Activated T-cell treated with anti-CD3 and anti-CD28 coated beads, Interleukin-2, amount 50 U/mL, for 48 hours (primary cell): Measurements from ENCODE around the gene GSC.
"Not testable (repeated sequence)": the region's sequence is repeated elsewhere in the genome, so short reads cannot be mapped to it uniquely, and the experiment has no call there.

ENCODE experiments used
- DNase-seq, 2 experiments: peaks; one replicate each; pipeline ENCODE4 v3.0.0-alpha.2; 2020

GSC gene

GRCh38 chr14:94769391-94770250 is at the start of gene GSC:
Gene GSC, minus strand, starts transcription at chr14:94770113. Its CDS starts 98 bp downstream, at chr14:94770015.
- peak; percentile 40 to 54 for DNase-seq

- DNase-seq, result no peak
Observed at GRCh38 chr14:94819531-94819930, 49.6 kb upstream of the GSC start.

GRCh38 chr14:94816113-94816512 is 46.2 kb upstream of the GSC start:
- DNase-seq, result no peak

- DNase-seq, result no peak
Observed at GRCh38 chr14:94805680-94806288, 35.9 kb upstream of the GSC start.

GRCh38 chr14:94801225-94801624 is 31.3 kb upstream of the GSC start:
- DNase-seq, result no peak

- not testable (repeated sequence) for DNase-seq
Observed at GRCh38 chr14:94800764-94801163, 30.9 kb upstream of the GSC start.

- DNase-seq, result no peak
Observed at GRCh38 chr14:94797887-94798286, 28.0 kb upstream of the GSC start.

- no peak for DNase-seq
Observed at GRCh38 chr14:94796278-94796677, 26.4 kb upstream of the GSC start.

- DNase-seq, result no peak
Observed at GRCh38 chr14:94795372-94795771, 25.5 kb upstream of the GSC start.

- DNase-seq, result no peak
Observed at GRCh38 chr14:94793901-94794300, 24.0 kb upstream of the GSC start.

GRCh38 chr14:94787655-94788054 is 17.7 kb upstream of the GSC start:
- DNase-seq, result no peak

GRCh38 chr14:94787092-94787491 is 17.2 kb upstream of the GSC start:
- no peak for DNase-seq

- no peak for DNase-seq
Observed at GRCh38 chr14:94780536-94781399, 10.9 kb upstream of the GSC start.

- no peak for DNase-seq
Observed at GRCh38 chr14:94779713-94780112, 9.8 kb upstream of the GSC start.

GRCh38 chr14:94775871-94776210 is 5.9 kb upstream of the GSC start:
- DNase-seq, result no peak

GRCh38 chr14:94775091-94775870 is 5.4 kb upstream of the GSC start:
- DNase-seq, result no peak

- DNase-seq, result no peak
Observed at GRCh38 chr14:94774344-94775090, 4.6 kb upstream of the GSC start.

GRCh38 chr14:94773655-94774343 is 3.9 kb upstream of the GSC start:
- DNase-seq, result peak in 1 of 2 experiments; percentile 19

- DNase-seq, result peak in 1 of 2 experiments; percentile 30
Observed at GRCh38 chr14:94773061-94773648, 3.2 kb upstream of the GSC start.

GRCh38 chr14:94772548-94772947 is 2.6 kb upstream of the GSC start:
- peak in 1 of 2 experiments; percentile 19 for DNase-seq
